Stimulated activated naive CD8-positive, alpha-beta T cell treated with anti-CD3 and anti-CD28 coated beads, Interleukin-15, Interleukin-2, amounts not matched to agents 100 U/mL and 50 U/mL, for 24 hours (primary cell): Measurements from ENCODE around the gene UBAC2.

Experiments used
- ATAC-seq: fragments of 150-1000 bp; cut with Tn5 transposase; one replicate; pipeline ENCODE4 v1.10.0; 2021
- DNase-seq: peaks from one replicate; pipeline ENCODE4 v3.0.0; 2021

Gene UBAC2

GRCh38 chr13:99311748-99312492 lies 111.3 kb downstream of the UBAC2 start:
- ATAC-seq (no peak), DNase-seq (no peak)

GRCh38 chr13:99312493-99312883 lies 111.8 kb downstream of the UBAC2 start:
- no peak for ATAC-seq
- DNase-seq = no peak

- DNase-seq (no peak), ATAC-seq (no peak)
Observed at GRCh38 chr13:99313501-99313900, 112.8 kb downstream of the UBAC2 start.

DNA sequence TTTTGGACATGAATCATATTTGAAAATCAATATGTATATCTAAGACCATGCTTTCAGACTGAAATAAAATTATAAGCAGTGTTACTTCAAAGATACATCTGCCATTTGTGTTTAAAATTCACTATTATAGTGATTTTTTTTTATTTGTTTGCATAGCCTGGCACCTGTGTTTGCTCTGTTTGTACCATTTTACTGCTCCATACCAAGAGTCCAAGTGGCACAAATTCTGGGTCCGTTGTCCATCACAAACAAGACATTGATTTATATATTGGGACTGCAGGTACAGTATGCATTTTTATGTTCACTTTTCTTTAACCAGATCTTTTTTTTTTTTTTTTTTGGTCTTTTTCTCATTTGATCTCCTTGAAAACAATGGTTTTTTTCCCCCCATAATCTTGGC lies 113.3 kb downstream of the UBAC2 start:
- DNase-seq = no peak
- ATAC-seq = no peak

- DNase-seq (peak; percentile 64), ATAC-seq (peak; percentile 80)
Observed at GRCh38 chr13:99314640-99315176, 114.1 kb downstream of the UBAC2 start.

DNA sequence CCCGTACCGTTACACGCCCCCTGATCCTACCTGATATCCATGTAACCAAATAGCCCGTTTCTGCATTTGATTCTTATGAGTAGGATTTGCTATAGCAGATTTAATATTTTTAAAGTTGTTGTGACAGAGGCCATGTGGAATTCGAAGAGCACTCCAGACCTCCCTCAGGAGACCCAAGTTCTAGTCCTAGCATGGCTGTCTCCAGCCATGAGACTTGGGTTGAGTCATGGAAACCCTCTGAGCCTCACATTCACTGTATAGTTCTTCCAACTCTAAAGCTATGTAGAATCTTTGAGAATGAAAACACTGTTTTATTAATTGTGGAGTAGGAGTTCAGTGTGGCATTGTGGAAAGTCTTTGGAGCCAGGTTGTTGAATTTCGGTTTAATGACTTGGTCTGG lies 114.5 kb downstream of the UBAC2 start:
- DNase-seq (no peak), ATAC-seq (peak; percentile 60)

GRCh38 chr13:99316224-99316623 lies 115.6 kb downstream of the UBAC2 start:
- no peak for DNase-seq
- no peak for ATAC-seq

DNA sequence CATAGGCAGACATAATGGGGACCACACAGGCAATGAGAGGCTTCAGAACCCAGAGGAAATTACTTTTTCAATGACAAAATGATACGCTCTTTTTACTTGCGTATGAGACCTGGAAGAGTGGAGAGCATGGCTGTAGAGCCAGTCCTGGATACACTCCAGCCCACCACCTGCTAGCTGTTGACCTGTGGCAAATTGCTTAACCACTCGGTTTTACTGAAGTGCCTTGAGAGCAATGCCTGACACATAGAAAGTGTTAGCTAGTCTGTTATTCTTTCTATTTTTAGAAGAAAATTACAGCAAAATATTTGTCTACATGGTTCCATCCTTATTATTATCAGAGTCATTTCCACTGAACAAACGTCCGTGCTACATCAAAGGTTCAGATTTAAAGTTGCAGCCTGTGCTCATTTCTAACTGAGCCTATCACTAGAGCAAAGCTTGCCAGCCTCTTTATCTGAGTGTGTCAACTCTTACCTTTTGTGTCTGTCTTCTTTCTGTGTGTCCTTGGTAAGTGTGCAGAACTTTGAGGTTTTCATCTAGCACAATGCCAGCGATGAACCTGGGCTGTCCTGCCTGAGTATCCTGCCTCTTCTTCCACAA lies 116.1 kb downstream of the UBAC2 start:
- ATAC-seq = no peak
- DNase-seq = no peak

- no peak for ATAC-seq
- DNase-seq = no peak
Observed at GRCh38 chr13:99320693-99321481, 120.2 kb downstream of the UBAC2 start.

DNA sequence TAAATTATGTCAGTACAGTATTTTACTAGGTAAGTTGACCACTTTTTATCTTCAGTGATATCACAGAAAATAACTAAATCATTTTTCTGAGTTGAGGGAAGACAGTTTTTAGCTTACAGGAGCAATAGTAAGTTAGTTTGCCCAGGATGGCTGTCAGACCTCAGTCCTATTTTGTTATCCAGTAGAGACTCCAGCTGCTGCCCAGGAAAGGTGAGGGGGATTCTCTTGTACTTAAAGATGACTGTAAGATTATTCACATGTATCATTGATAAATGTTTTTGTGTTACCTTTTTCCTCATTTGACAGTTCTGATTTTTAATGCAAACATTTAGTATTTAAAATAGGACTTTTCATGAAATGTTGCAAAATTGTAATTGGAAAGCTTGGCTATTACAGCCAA lies 121.1 kb downstream of the UBAC2 start:
- ATAC-seq = no peak

DNA sequence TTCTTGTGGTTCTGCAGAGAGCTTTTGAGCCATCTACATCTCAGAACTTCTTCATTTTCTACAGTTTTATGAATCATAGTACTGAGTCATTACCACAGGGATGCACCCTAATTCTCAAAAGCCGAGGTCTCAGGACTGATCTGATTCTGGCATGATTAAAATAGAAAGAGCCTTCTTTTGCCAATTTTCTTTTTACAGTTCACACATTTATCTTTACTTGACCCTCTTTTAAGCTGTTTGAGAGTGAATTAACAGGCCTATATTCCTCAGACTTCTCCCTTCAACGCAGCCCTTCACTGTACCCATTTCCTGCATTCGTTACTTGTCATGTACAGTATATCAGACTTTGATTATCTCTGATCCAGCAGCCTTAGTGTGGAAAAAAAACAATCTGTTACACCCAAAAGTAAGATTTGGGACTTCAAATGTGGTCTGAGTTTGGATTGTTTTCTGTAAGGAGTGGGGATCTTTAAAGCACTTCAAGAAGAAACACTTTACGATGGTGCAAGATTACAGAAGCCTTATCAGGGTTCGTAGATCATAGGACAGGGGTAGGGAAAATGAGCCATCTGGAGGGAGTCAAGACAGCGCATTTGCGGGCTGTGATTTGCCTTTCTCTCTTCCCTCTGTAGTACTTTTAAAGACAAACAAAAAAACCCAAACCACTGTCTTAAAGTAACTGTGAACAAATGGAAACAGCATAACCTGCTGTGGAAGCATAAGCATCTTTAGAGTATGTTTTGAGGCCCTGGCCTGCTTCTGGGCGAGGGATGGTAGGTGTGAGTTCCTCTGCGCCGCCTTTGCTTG lies 121.8 kb downstream of the UBAC2 start:
- no peak for DNase-seq

More for the DNA sequence above, 121.1 kb downstream of the UBAC2 start:
- no peak for DNase-seq

GRCh38 chr13:99323488-99323887 lies 122.8 kb downstream of the UBAC2 start:
- no peak for DNase-seq
- ATAC-seq = no peak

More for the DNA sequence above, 121.8 kb downstream of the UBAC2 start:
- peak; percentile 90 for ATAC-seq

DNA sequence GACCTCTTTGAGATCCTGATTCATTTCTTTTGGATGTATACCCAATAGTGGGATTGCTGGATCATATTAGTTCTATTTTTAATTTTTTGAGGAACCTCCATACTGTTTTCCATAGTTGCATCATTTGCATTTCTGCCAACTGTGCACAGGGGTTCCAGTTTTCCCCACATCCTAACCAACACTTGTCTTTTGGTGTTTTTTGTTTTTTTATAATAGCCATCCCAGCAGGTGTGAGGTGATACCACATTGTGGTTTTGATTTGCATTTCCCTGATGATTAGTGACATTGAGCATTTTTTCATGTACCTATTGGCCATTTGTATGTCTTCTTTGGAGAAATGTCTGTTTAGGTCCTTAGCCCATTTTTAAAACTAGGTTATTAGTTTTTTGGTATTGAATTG lies 125.4 kb downstream of the UBAC2 start:
- no peak for ATAC-seq
- no peak for DNase-seq

DNA sequence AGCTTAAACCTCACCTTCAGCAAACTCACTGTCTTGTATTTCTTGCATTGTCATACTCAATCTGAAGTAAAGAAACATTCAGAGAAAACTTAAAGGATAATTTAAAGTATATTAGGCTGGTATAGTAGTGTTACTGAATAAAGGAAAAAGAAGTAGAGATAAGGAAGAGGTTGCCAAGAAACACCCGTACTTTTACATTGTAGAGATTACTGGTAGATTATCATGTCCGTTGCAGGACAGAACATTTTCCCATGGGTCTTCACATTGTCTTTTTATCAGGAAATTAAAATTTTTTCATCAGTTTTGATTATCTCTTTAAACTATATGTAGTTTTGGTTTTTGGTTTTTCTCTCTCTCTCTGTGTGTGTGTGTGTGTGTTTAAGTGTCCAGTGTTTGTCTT lies 126.5 kb downstream of the UBAC2 start:
- DNase-seq = no peak
- ATAC-seq = no peak

DNA sequence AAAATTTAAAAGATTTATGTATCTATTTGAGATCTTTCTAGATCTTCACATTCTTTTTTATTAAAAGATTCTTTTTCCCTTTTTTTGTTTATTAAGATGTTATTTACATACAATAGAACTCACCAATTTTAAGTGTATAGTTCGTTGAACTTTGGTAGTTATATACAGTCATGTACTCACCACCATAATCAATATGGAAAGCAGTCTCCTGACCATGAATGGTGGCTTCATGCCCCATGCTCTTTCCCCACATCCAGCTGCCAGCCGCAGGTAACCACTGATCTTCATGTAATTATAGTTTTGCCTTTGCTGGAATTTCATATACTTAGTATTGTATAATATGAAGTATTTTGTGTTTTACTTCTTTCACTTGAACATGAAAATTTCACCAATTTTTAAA lies 127.1 kb downstream of the UBAC2 start:
- DNase-seq (no peak), ATAC-seq (no peak)

DNA sequence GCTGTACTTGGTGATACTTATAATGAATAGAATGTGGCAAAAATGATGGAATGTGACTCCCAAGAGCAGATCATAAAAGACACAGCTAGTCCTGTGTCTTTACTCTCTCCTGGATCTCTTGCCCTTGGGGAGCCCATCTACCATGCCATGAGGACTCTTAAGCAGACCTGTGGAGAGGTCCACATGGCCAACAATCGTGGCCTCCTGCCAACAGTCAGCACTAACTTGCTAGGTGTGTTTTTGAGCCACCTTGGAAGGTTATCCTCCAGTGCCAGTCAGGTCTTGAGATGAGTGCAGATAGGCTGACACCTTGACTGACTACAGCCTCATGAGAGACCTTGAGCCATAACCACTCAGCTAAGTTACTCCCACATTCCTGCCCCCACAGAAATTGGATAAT lies 128.8 kb downstream of the UBAC2 start:
- no peak for ATAC-seq

GRCh38 chr13:99330942-99331341 lies 130.3 kb downstream of the UBAC2 start:
- DNase-seq = no peak
- no peak for ATAC-seq

More for the DNA sequence above, 128.8 kb downstream of the UBAC2 start:
- no peak for DNase-seq

DNA sequence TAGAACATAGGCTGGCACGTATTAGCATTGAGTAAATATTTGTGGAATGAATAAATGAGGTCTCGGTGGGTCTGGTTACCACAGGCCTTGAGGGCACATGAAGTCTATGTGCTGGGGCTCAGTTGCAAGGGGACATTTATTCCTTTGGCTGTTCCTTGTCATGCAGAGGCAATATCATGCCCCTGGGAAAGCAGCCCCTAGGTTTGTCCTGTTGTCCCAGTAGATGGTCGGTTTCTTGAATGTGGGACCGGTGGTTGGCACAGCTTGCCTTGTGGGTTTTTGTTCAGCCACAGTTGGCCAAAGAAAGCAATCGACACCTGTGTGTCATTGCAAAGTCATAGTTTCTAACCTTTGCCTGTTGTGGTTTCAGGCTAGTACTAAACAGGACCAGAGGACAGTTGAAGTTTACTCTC lies 131.2 kb downstream of the UBAC2 start:
- DNase-seq = peak; percentile 58

GRCh38 chr13:99332456-99332855 lies 131.8 kb downstream of the UBAC2 start:
- no peak for DNase-seq
- peak; percentile 22 for ATAC-seq

More for the DNA sequence above, 131.2 kb downstream of the UBAC2 start:
- ATAC-seq = peak; percentile 91

DNA sequence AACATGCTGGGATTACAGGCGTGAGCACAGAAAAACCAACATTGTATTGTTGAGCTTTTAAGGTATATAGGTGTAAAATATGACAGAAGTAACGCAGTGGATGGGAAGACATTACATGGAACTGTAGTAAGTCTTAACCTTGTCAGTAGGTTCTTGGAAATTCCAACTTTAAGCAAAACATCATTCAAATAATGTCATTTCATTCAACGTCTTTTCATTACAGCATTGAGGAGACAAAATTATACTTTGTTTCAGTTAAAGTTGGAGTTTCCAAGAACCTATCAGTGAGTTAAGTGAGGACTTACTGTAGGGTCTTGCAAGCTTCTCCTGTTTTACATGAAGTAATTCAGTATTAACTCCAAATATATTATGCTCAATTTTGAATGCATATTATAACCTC lies 133.6 kb downstream of the UBAC2 start:
- no peak for DNase-seq
- ATAC-seq = no peak

GRCh38 chr13:99335087-99335486 lies 134.4 kb downstream of the UBAC2 start:
- no peak for DNase-seq

DNA sequence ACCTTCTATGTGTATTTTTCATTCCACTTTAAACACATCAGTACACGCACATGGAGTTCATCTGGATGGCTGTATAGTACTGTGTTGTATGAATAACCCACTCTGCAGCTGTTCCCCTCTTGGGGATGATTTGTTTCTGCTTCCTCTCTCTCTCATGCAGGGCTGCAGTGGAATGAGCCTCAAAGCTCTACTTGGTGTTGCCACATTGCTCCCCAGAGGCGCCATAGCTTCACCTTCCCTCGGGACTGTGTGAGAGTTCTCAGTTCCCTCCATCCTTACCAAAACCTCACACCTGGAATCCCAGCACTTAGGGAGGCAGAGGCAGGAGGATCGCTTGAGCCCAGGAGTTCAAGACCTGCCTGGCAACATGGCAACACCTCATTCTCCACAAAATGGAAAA lies 134.9 kb downstream of the UBAC2 start:
- ATAC-seq (no peak), DNase-seq (no peak)

More at GRCh38 chr13:99335087-99335486, 134.4 kb downstream of the UBAC2 start:
- ATAC-seq = no peak
